Liver (tissue), 3 donors: ENCODE results near the gene PNMA8C.
"Not testable (repeated sequence)": the region's sequence is repeated elsewhere in the genome, so short reads cannot be mapped to it uniquely, and the experiment has no call there.

Source experiments
- EGR1 ChIP-seq, 2 donors: IDR thresholded peaks; 2 replicates each; pipeline ENCODE4 v1.6.1; 2016 to 2018; ENCODE audit warnings: antibody characterized with exemption in 2 of 2, low read depth in 2 of 2
- FOXA1 ChIP-seq: IDR thresholded peaks from 2 replicates; pipeline ENCODE4 v1.6.1; 2016; ENCODE audit warnings: antibody characterized with exemption
- GABPA ChIP-seq, 2 donors: IDR thresholded peaks in 1 of 2; conservative IDR thresholded peaks in 1 of 2; 2 replicates each; pipeline ENCODE4 v1.6.1; 2016; ENCODE audit warnings: antibody characterized with exemption in 2 of 2, mild to moderate bottlenecking in 1 of 2, moderate library complexity in 1 of 2
- HNF4A ChIP-seq, 2 donors: conservative IDR thresholded peaks; 2 replicates each; pipeline ENCODE4 v1.6.1; 2016; ENCODE audit warnings: antibody characterized with exemption in 2 of 2, mild to moderate bottlenecking in 2 of 2
- JUND ChIP-seq, 2 donors: IDR thresholded peaks; 2 replicates each; pipeline ENCODE4 v1.6.1; 2016; ENCODE audit warnings: antibody characterized with exemption in 2 of 2
- RAD21 ChIP-seq, 2 donors: IDR thresholded peaks; 2 replicates each; pipeline ENCODE4 v1.6.1; 2016; ENCODE audit warnings: antibody characterized with exemption in 2 of 2, mild to moderate bottlenecking in 2 of 2
- RXRA ChIP-seq, 2 donors: IDR thresholded peaks; 2 replicates each; pipeline ENCODE4 v1.6.1; 2017 to 2018; ENCODE audit warnings: antibody characterized with exemption in 2 of 2, mild to moderate bottlenecking in 1 of 2
- SP1 ChIP-seq: IDR thresholded peaks from 2 replicates; pipeline ENCODE4 v1.6.1; 2018; ENCODE audit warnings: antibody characterized with exemption, mild to moderate bottlenecking
- TAF1 ChIP-seq: conservative IDR thresholded peaks from 2 replicates; pipeline ENCODE4 v1.6.1; 2016; ENCODE audit warnings: antibody characterized with exemption, mild to moderate bottlenecking
- YY1 ChIP-seq: IDR thresholded peaks from 2 replicates; pipeline ENCODE4 v1.6.1; 2016; ENCODE audit warnings: antibody characterized with exemption, mild to moderate bottlenecking
- TF ChIP-seq, protein P1 (sequence below): fragments of 150-350 bp; IDR thresholded peaks from 2 replicates; pipeline ENCODE4 v1.5.1; 2017; ENCODE audit warnings: improper control_type of control experiment, low read depth, low read length; ENCODE audit not compliant: missing input control
- TF ChIP-seq, protein P2 (sequence below): IDR thresholded peaks from 2 replicates; pipeline ENCODE4 v1.6.1; 2016; ENCODE audit warnings: antibody characterized with exemption
- TF ChIP-seq, protein P3 (sequence below): IDR thresholded peaks from 2 replicates; pipeline ENCODE4 v1.6.1; 2016; ENCODE audit warnings: antibody characterized with exemption, mild to moderate bottlenecking
- TF ChIP-seq, protein P4 (sequence below): IDR thresholded peaks from 2 replicates; pipeline ENCODE4 v1.6.1; 2016; ENCODE audit warnings: antibody characterized with exemption
- donor health status: healthy.
- donor health status: healthy.

DNA sequence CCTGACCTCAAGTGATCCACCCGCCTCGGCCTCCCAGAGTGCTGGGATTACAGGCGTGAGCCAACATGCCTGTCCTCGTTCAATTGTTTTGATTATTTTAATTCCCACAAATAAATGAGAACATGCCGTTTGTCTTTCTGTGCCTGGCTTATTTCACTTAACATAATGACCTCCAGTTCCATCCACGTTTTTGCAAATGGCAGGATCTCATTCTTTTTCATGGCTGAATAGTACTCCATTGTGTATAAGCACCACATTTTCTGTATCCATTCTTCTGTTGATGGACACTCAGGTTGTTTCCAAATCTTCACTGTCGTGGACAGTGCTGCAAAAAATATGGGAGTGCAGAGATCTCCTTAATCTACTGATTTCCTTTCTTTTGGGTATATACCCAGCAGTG is 4.7 kb upstream of the PNMA8C start:
- TF ChIP-seq FOXA1; EGR1 (IDR thresholded peaks at IDR 0.05; ENCODE audit: low read depth in 2 of 2); JUND (IDR thresholded peaks at IDR 0.05); SP1; RXRA (IDR thresholded peaks at IDR 0.05); HNF4A (conservative IDR thresholded peaks at IDR 0.05); RAD21 (IDR thresholded peaks at IDR 0.05); YY1; GABPA (IDR thresholded peaks at IDR 0.05 in 1 of 2, conservative IDR thresholded peaks at IDR 0.05 in 1 of 2); TAF1: not testable (repeated sequence)
- TF ChIP-seq, protein P1, sequence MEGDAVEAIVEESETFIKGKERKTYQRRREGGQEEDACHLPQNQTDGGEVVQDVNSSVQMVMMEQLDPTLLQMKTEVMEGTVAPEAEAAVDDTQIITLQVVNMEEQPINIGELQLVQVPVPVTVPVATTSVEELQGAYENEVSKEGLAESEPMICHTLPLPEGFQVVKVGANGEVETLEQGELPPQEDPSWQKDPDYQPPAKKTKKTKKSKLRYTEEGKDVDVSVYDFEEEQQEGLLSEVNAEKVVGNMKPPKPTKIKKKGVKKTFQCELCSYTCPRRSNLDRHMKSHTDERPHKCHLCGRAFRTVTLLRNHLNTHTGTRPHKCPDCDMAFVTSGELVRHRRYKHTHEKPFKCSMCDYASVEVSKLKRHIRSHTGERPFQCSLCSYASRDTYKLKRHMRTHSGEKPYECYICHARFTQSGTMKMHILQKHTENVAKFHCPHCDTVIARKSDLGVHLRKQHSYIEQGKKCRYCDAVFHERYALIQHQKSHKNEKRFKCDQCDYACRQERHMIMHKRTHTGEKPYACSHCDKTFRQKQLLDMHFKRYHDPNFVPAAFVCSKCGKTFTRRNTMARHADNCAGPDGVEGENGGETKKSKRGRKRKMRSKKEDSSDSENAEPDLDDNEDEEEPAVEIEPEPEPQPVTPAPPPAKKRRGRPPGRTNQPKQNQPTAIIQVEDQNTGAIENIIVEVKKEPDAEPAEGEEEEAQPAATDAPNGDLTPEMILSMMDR = not testable (repeated sequence)
- TF ChIP-seq, protein P2, sequence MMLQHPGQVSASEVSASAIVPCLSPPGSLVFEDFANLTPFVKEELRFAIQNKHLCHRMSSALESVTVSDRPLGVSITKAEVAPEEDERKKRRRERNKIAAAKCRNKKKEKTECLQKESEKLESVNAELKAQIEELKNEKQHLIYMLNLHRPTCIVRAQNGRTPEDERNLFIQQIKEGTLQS = not testable (repeated sequence)
- TF ChIP-seq, protein P3, sequence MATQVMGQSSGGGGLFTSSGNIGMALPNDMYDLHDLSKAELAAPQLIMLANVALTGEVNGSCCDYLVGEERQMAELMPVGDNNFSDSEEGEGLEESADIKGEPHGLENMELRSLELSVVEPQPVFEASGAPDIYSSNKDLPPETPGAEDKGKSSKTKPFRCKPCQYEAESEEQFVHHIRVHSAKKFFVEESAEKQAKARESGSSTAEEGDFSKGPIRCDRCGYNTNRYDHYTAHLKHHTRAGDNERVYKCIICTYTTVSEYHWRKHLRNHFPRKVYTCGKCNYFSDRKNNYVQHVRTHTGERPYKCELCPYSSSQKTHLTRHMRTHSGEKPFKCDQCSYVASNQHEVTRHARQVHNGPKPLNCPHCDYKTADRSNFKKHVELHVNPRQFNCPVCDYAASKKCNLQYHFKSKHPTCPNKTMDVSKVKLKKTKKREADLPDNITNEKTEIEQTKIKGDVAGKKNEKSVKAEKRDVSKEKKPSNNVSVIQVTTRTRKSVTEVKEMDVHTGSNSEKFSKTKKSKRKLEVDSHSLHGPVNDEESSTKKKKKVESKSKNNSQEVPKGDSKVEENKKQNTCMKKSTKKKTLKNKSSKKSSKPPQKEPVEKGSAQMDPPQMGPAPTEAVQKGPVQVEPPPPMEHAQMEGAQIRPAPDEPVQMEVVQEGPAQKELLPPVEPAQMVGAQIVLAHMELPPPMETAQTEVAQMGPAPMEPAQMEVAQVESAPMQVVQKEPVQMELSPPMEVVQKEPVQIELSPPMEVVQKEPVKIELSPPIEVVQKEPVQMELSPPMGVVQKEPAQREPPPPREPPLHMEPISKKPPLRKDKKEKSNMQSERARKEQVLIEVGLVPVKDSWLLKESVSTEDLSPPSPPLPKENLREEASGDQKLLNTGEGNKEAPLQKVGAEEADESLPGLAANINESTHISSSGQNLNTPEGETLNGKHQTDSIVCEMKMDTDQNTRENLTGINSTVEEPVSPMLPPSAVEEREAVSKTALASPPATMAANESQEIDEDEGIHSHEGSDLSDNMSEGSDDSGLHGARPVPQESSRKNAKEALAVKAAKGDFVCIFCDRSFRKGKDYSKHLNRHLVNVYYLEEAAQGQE = not testable (repeated sequence)
- TF ChIP-seq, protein P4, sequence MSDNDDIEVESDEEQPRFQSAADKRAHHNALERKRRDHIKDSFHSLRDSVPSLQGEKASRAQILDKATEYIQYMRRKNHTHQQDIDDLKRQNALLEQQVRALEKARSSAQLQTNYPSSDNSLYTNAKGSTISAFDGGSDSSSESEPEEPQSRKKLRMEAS = not testable (repeated sequence)
